ENCODE measurements around the gene RNF149.

DNA sequence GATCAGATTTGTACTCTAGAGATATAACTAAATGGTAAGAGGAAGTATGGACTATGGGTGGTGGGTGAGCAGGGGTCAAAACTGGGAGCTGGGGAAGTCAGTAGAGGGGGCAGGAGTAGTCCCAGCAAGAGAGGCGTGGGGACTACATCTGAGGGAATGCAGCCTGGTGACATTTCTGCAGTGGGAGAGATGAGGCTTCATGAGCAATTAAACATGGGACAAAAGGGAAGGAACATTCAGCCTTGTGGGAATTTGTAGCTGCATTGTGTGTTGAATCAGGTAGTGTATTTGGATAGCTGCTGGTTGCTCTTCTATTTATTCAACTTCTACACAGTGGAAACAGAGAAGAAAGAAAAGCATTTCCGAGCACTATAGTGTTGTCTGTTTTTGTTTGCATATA lies 52.2 kb downstream of the RNF149 start:
- TF ChIP-seq, protein P1, sequence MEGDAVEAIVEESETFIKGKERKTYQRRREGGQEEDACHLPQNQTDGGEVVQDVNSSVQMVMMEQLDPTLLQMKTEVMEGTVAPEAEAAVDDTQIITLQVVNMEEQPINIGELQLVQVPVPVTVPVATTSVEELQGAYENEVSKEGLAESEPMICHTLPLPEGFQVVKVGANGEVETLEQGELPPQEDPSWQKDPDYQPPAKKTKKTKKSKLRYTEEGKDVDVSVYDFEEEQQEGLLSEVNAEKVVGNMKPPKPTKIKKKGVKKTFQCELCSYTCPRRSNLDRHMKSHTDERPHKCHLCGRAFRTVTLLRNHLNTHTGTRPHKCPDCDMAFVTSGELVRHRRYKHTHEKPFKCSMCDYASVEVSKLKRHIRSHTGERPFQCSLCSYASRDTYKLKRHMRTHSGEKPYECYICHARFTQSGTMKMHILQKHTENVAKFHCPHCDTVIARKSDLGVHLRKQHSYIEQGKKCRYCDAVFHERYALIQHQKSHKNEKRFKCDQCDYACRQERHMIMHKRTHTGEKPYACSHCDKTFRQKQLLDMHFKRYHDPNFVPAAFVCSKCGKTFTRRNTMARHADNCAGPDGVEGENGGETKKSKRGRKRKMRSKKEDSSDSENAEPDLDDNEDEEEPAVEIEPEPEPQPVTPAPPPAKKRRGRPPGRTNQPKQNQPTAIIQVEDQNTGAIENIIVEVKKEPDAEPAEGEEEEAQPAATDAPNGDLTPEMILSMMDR (IDR thresholded peaks at IDR 0.05; ENCODE audit: insufficient read depth, low read length, poor library complexity, severe bottlenecking): no peak
- TF ChIP-seq EZH2phosphoT487 (conservative IDR thresholded peaks at IDR 0.05; ENCODE audit: low read length): no peak
